Endodermal cell (in vitro differentiated cells): Measurements from ENCODE around the gene DYNC2H1. TPM values are rescaled to one million over a fixed set of nuclear protein-coding genes. Genes with fewer than 3 reads are reported as not detected.

Experiments
- DNase-seq: peaks from one replicate; pipeline ENCODE4 v3.0.0-alpha.2; 2017
- H3K27ac ChIP-seq: 2 replicates; pipeline ENCODE4 v1.5.1; 2013; ENCODE audit warnings: mild to moderate bottlenecking, low read depth, low read length, moderate library complexity
- H3K27me3 ChIP-seq: 2 replicates; pipeline ENCODE4 v1.6.1; 2013; ENCODE audit warnings: mild to moderate bottlenecking, low read length, moderate library complexity; ENCODE audit not compliant: insufficient read depth, control insufficient read depth, poor library complexity, severe bottlenecking
- H3K36me3 ChIP-seq: 2 replicates; pipeline ENCODE4 v1.7.0; 2013; ENCODE audit warnings: mild to moderate bottlenecking, low read length, moderate library complexity; ENCODE audit not compliant: control insufficient read depth, insufficient read depth
- H3K4me1 ChIP-seq: one replicate; pipeline ENCODE4 v1.7.0; 2013; ENCODE audit warnings: low read length; ENCODE audit not compliant: control insufficient read depth, insufficient read depth
- H3K4me3 ChIP-seq: 2 replicates; pipeline ENCODE4 v1.5.1; 2013; ENCODE audit warnings: mild to moderate bottlenecking, low read length, moderate library complexity
- H3K9ac ChIP-seq: 2 replicates; pipeline ENCODE4 v1.6.1; 2013; ENCODE audit warnings: mild to moderate bottlenecking, low read length, moderate library complexity; ENCODE audit not compliant: poor library complexity, severe bottlenecking; ENCODE audit errors: extremely low read depth
- H3K9me3 ChIP-seq: 2 replicates; pipeline ENCODE4 v1.6.1; 2013; ENCODE audit warnings: mild to moderate bottlenecking, low read length, moderate library complexity; ENCODE audit not compliant: control insufficient read depth
- H3K27ac Mint-ChIP-seq: 2 replicates; pipeline ENCODE4 v1.8.0; 2020; ENCODE audit warnings: mixed read lengths
- H3K27me3 Mint-ChIP-seq: 2 replicates; pipeline ENCODE4 v1.8.0; 2021; ENCODE audit warnings: mild to moderate bottlenecking, mixed read lengths; ENCODE audit not compliant: insufficient read depth
- H3K36me3 Mint-ChIP-seq: 2 replicates; pipeline ENCODE4 v1.8.0; 2020; ENCODE audit warnings: low read depth, mixed read lengths
- H3K4me1 Mint-ChIP-seq: 2 replicates; pipeline ENCODE4 v1.8.0; 2020; ENCODE audit warnings: mixed read lengths
- H3K4me3 Mint-ChIP-seq: 2 replicates; pipeline ENCODE4 v1.8.0; 2020; ENCODE audit warnings: mild to moderate bottlenecking, moderate library complexity, mixed read lengths
- H3K9me3 Mint-ChIP-seq: 2 replicates; pipeline ENCODE4 v1.8.0; 2020; ENCODE audit warnings: mild to moderate bottlenecking, mixed read lengths
- WGBS, 2 experiments: methylation state at CpG; one replicate each; pipeline versions ENCODE4 v1.1.5 to v1.1.7; 2013; ENCODE audit warnings: missing lambda C conversion rate in 2 of 2, mixed read lengths in 1 of 2; ENCODE audit not compliant: insufficient coverage in 1 of 2, insufficient read length in 1 of 2; 5-methylcytosine and 5-hydroxymethylcytosine counted together
- total RNA-seq, 2 donors: library from RNA; stranded (reverse); fragmentation: NEBNext Ultra II Directional in 1 of 2; extraction: Animal tissue kit (Norgen Biotek cat#: 25700) in 1 of 2; gene quantifications; 2 replicates in 1 of 2; 3 replicates in 1 of 2; pipeline ENCODE4 v1.2.1, GENCODE V29; 2021
- TF ChIP-seq, protein P1 (sequence below): fragments of 200-600 bp; sonication (generic); conservative IDR thresholded peaks from 2 replicates; pipeline ENCODE4 v1.5.0; 2021; ENCODE audit warnings: antibody characterized with exemption, mild to moderate bottlenecking

The DYNC2H1 gene
- total RNA-seq, 2 donors from 2014 or later = 21.1 to 31.9 TPM

DNA sequence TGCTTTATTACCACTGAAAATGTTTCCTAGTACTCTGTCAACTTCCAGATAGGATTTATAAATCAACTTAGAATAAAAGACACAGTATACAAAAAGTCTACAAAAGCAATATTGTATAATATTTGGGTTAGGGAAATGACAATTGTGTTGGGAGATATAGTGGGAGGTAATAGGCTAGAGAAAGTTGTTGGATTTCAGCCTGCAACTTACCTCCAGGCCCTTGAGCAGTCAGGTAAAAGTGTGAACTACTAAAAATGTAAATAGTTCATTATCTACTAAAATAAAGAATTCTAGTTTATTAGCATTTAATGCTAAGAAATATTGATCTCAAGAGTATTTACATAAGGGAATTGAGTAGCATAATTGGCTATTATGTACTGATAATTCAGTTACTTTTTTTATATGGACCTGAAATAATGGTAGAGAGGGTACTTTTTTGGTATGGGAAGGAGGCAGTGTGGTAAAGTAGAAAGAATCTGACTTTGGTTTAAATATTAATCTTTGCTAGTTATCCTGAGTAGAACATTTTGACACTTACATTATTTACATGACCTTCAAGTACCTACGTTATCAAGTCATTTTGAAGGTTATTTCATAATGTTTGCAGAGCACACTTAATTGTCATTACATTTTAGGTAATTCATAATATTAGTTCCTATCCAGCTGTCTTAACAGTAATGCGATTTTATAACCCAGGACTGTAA, 55.0 kb downstream of the DYNC2H1 start:
- Histone ChIP-seq H3K4me1 (no peaks in the 10 kb centered on the region), H3K27me3 (no peaks in the 10 kb centered on the region), H3K4me3 (no peak overlapping the region), H3K9ac (no peak overlapping the region), H3K9me3 (no peaks in the 10 kb centered on the region), H3K36me3 (peaks cover 33% of the 10 kb centered on the region), H3K27ac (no peak overlapping the region)
- Mint-ChIP-seq H3K27ac (no peak overlapping the region), H3K9me3 (no peaks in the 10 kb centered on the region), H3K4me1 (no peaks in the 10 kb centered on the region), H3K4me3 (no peak overlapping the region), H3K36me3 (no peaks in the 10 kb centered on the region), H3K27me3 (no peaks in the 10 kb centered on the region)
- TF ChIP-seq, protein P1, sequence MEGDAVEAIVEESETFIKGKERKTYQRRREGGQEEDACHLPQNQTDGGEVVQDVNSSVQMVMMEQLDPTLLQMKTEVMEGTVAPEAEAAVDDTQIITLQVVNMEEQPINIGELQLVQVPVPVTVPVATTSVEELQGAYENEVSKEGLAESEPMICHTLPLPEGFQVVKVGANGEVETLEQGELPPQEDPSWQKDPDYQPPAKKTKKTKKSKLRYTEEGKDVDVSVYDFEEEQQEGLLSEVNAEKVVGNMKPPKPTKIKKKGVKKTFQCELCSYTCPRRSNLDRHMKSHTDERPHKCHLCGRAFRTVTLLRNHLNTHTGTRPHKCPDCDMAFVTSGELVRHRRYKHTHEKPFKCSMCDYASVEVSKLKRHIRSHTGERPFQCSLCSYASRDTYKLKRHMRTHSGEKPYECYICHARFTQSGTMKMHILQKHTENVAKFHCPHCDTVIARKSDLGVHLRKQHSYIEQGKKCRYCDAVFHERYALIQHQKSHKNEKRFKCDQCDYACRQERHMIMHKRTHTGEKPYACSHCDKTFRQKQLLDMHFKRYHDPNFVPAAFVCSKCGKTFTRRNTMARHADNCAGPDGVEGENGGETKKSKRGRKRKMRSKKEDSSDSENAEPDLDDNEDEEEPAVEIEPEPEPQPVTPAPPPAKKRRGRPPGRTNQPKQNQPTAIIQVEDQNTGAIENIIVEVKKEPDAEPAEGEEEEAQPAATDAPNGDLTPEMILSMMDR = no peak
- 83 to 92% methylated on average over 1 of the region's 2 CpGs for WGBS, 2 experiments
- no peak for DNase-seq

GRCh38 chr11:103167166-103167565, 57.9 kb downstream of the DYNC2H1 start:
- no peaks in the 10 kb centered on the region for H3K27me3 Mint-ChIP-seq
- H3K9me3 Mint-ChIP-seq = no peaks in the 10 kb centered on the region
- peaks cover 23% of the 10 kb centered on the region for H3K36me3 ChIP-seq
- H3K4me3 ChIP-seq = no peak overlapping the region
- H3K27me3 ChIP-seq = no peaks in the 10 kb centered on the region
- no peaks in the 10 kb centered on the region for H3K4me1 ChIP-seq
- H3K9ac ChIP-seq = no peak overlapping the region
- H3K27ac ChIP-seq = no peak overlapping the region
- no peaks in the 10 kb centered on the region for H3K36me3 Mint-ChIP-seq
- TF ChIP-seq, protein P1 = no peak
- H3K9me3 ChIP-seq = no peaks in the 10 kb centered on the region
- WGBS, 2 experiments = 80 to 90% methylated on average over 2 to 4 of the region's 4 CpGs
- DNase-seq = no peak
- no peak overlapping the region for H3K4me3 Mint-ChIP-seq
- H3K4me1 Mint-ChIP-seq = no peaks in the 10 kb centered on the region
- H3K27ac Mint-ChIP-seq = no peak overlapping the region

DNA sequence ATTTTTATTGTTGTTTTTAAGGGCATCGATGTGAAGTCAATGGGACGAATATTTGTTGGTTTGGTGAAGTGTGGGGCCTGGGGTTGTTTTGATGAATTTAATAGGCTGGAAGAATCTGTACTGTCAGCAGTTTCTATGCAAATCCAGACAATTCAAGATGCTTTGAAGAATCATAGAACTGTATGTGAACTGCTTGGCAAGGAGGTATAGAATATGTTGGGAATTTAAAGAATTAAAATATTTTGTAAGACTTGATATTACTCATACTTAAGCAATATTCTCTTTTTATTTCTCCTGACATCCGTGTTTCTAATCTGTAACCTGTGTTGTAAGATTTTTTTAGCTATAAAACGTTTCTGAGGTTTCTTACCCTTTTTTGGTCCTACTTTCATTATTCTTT, 61.6 kb downstream of the DYNC2H1 start:
- H3K27ac ChIP-seq = no peak overlapping the region
- H3K9ac ChIP-seq = no peak overlapping the region
- H3K36me3 ChIP-seq = peaks cover 15% of the 10 kb centered on the region
- 83 to 92% methylated on average over 3 to 4 of the region's 4 CpGs for WGBS, 2 experiments
- H3K9me3 ChIP-seq = no peaks in the 10 kb centered on the region
- Mint-ChIP-seq H3K27ac (no peak overlapping the region), H3K4me3 (no peak overlapping the region), H3K4me1 (no peaks in the 10 kb centered on the region), H3K9me3 (no peaks in the 10 kb centered on the region), H3K27me3 (no peaks in the 10 kb centered on the region), H3K36me3 (no peaks in the 10 kb centered on the region)
- no peak overlapping the region for H3K4me3 ChIP-seq
- DNase-seq = no peak
- no peaks in the 10 kb centered on the region for H3K4me1 ChIP-seq
- no peaks in the 10 kb centered on the region for H3K27me3 ChIP-seq
- TF ChIP-seq, protein P1 = no peak
